GM23248 (cell line): ENCODE results near the gene CAMK1D.

Source experiments
- EZH2 ChIP-seq: fragments of 200-600 bp; sonication (generic); IDR thresholded peaks from 2 replicates; pipeline ENCODE4 v1.6.1; 2018; ENCODE audit warnings: antibody characterized with exemption, mild to moderate bottlenecking; ENCODE audit not compliant: insufficient read depth, poor library complexity, severe bottlenecking
- EZH2phosphoT487 ChIP-seq: fragments of 200-600 bp; sonication (generic); IDR thresholded peaks from 2 replicates; pipeline ENCODE4 v1.6.1; 2018; ENCODE audit warnings: antibody characterized with exemption, moderate library complexity, mild to moderate bottlenecking, low read depth; ENCODE audit not compliant: insufficient read depth

DNA sequence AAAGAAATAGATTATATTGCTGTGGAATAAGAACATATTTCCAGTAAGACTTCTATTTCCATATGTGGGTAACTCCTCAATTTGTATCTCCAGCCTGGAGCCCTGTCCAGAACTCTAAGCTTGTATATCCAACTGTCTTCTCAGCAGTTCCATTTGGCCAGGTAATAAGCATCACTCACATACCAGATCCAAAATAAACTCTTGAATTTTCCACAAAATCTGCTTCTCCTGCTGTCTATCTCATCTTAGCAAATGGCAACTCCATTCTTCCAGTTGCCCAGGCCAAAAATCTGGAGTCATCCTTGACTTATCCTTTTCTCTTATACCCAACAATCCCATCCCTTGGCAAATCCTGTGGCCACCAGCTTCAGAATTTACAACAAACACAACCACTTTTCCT, 325.8 kb downstream of the CAMK1D start:
- TF ChIP-seq EZH2 (no peak), EZH2phosphoT487 (no peak)
